HepG2 (cell line): ENCODE measurements around the gene OPA3. TPM values are rescaled to one million over a fixed set of nuclear protein-coding genes. Genes with fewer than 3 reads are reported as not detected.

Experiments used
- AGO2 ChIP-seq: fragments of 200-400 bp; formaldehyde crosslinking; optimal IDR thresholded peaks from 2 replicates; pipeline ENCODE3; 2017; ENCODE audit warnings: mild to moderate bottlenecking, low read depth, low read length, moderate library complexity
- ARNT2 ChIP-seq: sonication (generic); formaldehyde crosslinking; IDR thresholded peaks from 2 replicates; pipeline ENCODE4 v1.8.0; 2022; ENCODE audit warnings: mild to moderate bottlenecking, low read depth, missing genetic modification reagents, moderate library complexity
- BHLHE40 ChIP-seq: IDR thresholded peaks from 2 replicates; pipeline ENCODE4 v1.6.1; 2011; ENCODE audit warnings: low read length, improper control_type of control experiment
- CREBL2 ChIP-seq: sonication (generic); formaldehyde crosslinking; IDR thresholded peaks from 2 replicates; pipeline ENCODE4 v1.8.1; 2023; ENCODE audit warnings: missing genetic modification reagents, mild to moderate bottlenecking, borderline replicate concordance
- ESRRA ChIP-seq: sonication (generic); formaldehyde crosslinking; IDR thresholded peaks from 2 replicates; pipeline ENCODE4 v1.5.1; 2020; ENCODE audit warnings: mild to moderate bottlenecking, low read depth, missing genetic modification reagents
- EZH2 ChIP-seq: conservative IDR thresholded peaks from 2 replicates; pipeline ENCODE4 v1.6.1; 2012; ENCODE audit warnings: mild to moderate bottlenecking, low read depth, low read length, moderate library complexity
- FOXM1 ChIP-seq: sonication (generic); formaldehyde crosslinking; IDR thresholded peaks from 2 replicates; pipeline ENCODE4 v1.5.0; 2020; ENCODE audit warnings: missing genetic modification reagents
- GTF2F1 ChIP-seq: fragments of 150-350 bp; IDR thresholded peaks from 2 replicates; pipeline ENCODE4 v1.6.1; 2014; ENCODE audit warnings: low read length
- MAFG ChIP-seq: sonication (generic); formaldehyde crosslinking; IDR thresholded peaks from 2 replicates; pipeline ENCODE4 v1.5.1; 2020; ENCODE audit warnings: mild to moderate bottlenecking, missing genetic modification reagents
- RARG ChIP-seq: sonication (generic); formaldehyde crosslinking; IDR thresholded peaks from 2 replicates; pipeline ENCODE4 v1.4.0; 2020; ENCODE audit warnings: low read depth, mild to moderate bottlenecking, missing genetic modification reagents
- RNF219 ChIP-seq: sonication (generic); formaldehyde crosslinking; IDR thresholded peaks from 2 replicates; pipeline ENCODE4 v1.5.0; 2020; ENCODE audit warnings: mild to moderate bottlenecking, missing genetic modification reagents
- SALL1 ChIP-seq: sonication (generic); formaldehyde crosslinking; IDR thresholded peaks from 2 replicates; pipeline ENCODE4 v1.8.0; 2022; ENCODE audit warnings: mild to moderate bottlenecking, missing genetic modification reagents
- SNAI1 ChIP-seq: sonication (generic); formaldehyde crosslinking; IDR thresholded peaks from 2 replicates; pipeline ENCODE4 v1.5.0; 2020; ENCODE audit warnings: mild to moderate bottlenecking, missing genetic modification reagents, borderline replicate concordance
- SSRP1 ChIP-seq: IDR thresholded peaks from 2 replicates; pipeline ENCODE4 v1.6.1; 2016; ENCODE audit warnings: control low read depth
- TBL1XR1 ChIP-seq: fragments of 150-350 bp; IDR thresholded peaks from 2 replicates; pipeline ENCODE4 v1.6.1; 2014; ENCODE audit warnings: borderline replicate concordance, low read length; ENCODE audit not compliant: partially characterized antibody
- TEF ChIP-seq: sonication (generic); formaldehyde crosslinking; IDR thresholded peaks from 2 replicates; pipeline ENCODE4 v1.5.0; 2020; ENCODE audit warnings: missing genetic modification reagents
- TGIF2 ChIP-seq: IDR thresholded peaks from 2 replicates; pipeline ENCODE4 v1.6.1; 2016; ENCODE audit warnings: control low read depth, missing compliant biosample characterization
- ZBTB10 ChIP-seq: sonication (generic); formaldehyde crosslinking; IDR thresholded peaks from 2 replicates; pipeline ENCODE4 v1.4.0; 2020; ENCODE audit warnings: missing genetic modification reagents, borderline replicate concordance
- ZNF124 ChIP-seq: sonication (generic); formaldehyde crosslinking; IDR thresholded peaks from 2 replicates; pipeline ENCODE4 v1.4.0; 2020; ENCODE audit warnings: missing genetic modification reagents
- ZNF136 ChIP-seq: sonication (generic); formaldehyde crosslinking; IDR thresholded peaks from 2 replicates; pipeline ENCODE4 v1.8.1; 2022; ENCODE audit warnings: low read depth, mild to moderate bottlenecking, moderate library complexity, missing genetic modification reagents
- ZNF292 ChIP-seq: sonication (generic); formaldehyde crosslinking; IDR thresholded peaks from 2 replicates; pipeline ENCODE4 v1.8.1; 2022; ENCODE audit warnings: mild to moderate bottlenecking, low read depth, missing genetic modification reagents, borderline replicate concordance
- ZNF33B ChIP-seq: sonication (generic); formaldehyde crosslinking; IDR thresholded peaks from 2 replicates; pipeline ENCODE4 v1.5.1; 2020; ENCODE audit warnings: mild to moderate bottlenecking, missing genetic modification reagents
- ZNF343 ChIP-seq: sonication (generic); formaldehyde crosslinking; IDR thresholded peaks from 2 replicates; pipeline ENCODE4 v1.4.0; 2020; ENCODE audit warnings: mild to moderate bottlenecking, missing genetic modification reagents
- ZNF670 ChIP-seq: sonication (generic); formaldehyde crosslinking; IDR thresholded peaks from 2 replicates; pipeline ENCODE4 v1.8.0; 2022; ENCODE audit warnings: mild to moderate bottlenecking, missing genetic modification reagents, borderline replicate concordance
- ZNF780A ChIP-seq: sonication (generic); formaldehyde crosslinking; IDR thresholded peaks from 2 replicates; pipeline ENCODE4 v1.8.0; 2022; ENCODE audit warnings: mild to moderate bottlenecking, missing genetic modification reagents, moderate library complexity
- ZNF879 ChIP-seq: sonication (generic); formaldehyde crosslinking; IDR thresholded peaks from 2 replicates; pipeline ENCODE4 v1.8.1; 2023; ENCODE audit warnings: missing genetic modification reagents
- polyA plus RNA-seq, 8 experiments: library from polyadenylated mRNA; depleted of rRNA in 3 of 8; stranded (reverse) in 7 of 8; unstranded in 1 of 8; fragments of >200 nt; fragmentation: Illumina TruSeq in 4 of 8; extraction: Trizol in 4 of 8; gene quantifications; 2 replicates each; pipeline versions ENCODE4 v1.2.1 to v1.2.3, GENCODE V29; 2011 to 2016; ENCODE audit warnings: low read depth in 4 of 8, missing spikeins in 1 of 8, mixed read lengths in 1 of 8; ENCODE audit not compliant: insufficient read depth in 1 of 8
- total RNA-seq, 5 experiments: library from RNA; depleted of rRNA; stranded (reverse); fragments of >200 nt; fragmentation: Illumina TruSeq; extraction: Trizol; gene quantifications; 2 replicates each; pipeline ENCODE4 v1.2.3, GENCODE V29; 2016; ENCODE audit warnings: low read depth in 1 of 5

Gene OPA3
- total and polyA plus RNA-seq, 2 of the 13 experiments (the other 11 are each of a cell fraction or from before 2014, with no cell fraction given) = 8.3 to 17.7 TPM

DNA sequence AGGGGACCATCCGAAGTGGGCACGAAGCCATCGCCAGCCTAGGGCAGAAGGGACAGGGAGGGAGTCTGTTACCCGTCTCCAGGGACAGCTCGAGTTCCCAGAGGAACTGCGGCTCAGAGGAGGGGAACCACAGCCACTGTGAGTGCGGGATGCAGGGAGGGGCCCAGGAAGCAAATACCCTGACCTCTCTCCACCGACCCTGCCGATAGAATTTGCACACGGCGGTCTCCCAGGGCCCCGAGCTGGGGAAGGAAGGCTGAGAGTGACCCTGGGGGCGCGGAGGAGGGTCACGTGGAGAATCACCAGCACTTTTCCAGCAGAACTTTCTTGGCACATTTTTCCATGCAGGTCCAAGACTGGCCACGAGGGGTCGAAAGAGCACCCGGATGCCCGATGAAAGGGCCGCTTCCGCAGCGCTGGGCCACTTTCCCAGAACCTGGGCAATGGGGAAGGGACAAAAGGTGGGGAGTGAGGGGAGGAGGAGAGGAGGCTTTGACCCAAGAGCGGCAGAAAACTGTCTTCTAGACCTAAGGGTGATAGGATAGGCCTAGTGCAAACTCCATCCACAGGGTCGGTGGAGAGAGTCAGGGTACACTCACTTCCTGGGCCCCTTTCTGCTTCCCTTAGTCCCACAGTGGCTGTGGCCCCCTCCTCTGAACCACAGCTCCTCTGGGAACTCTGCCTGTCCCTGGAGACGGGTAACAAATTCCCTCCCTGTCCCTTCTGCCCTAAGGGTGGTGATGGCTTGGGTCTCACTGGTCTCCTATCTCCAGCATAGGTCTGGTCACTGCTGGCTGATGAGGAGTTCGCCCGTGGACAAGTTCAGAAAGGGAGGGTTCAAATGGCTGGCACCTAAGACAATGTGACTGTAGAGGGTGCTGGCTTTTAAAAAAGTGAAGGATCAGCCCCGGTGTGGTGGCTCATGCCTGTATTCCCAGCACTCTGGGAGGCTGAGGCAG lies 22.7 kb upstream of the OPA3 start (continued):
- TF ChIP-seq CREBL2 (CRISPR knock-in tag) = no peak
- TF ChIP-seq SNAI1 (CRISPR knock-in tag) = no peak
- no peak for TF ChIP-seq ZNF670 (CRISPR knock-in tag)
- no peak for TF ChIP-seq ZNF124 (CRISPR knock-in tag)
- no peak for TF ChIP-seq MAFG (CRISPR knock-in tag)
- TF ChIP-seq ZNF292 = no peak
- no peak for TF ChIP-seq ZBTB10 (CRISPR knock-in tag)
- TF ChIP-seq ZNF136 (CRISPR knock-in tag) = no peak
- no peak for TF ChIP-seq ZNF780A
- no peak for TF ChIP-seq ARNT2 (CRISPR knock-in tag)
- TF ChIP-seq BHLHE40 = 0 out of 2 replicates have a peak, but pooled peaks have one; percentile 11
- TF ChIP-seq TGIF2 (CRISPR knock-in tag) = no peak
- no peak for TF ChIP-seq EZH2
- no peak for TF ChIP-seq ZNF343 (CRISPR knock-in tag)
- no peak for TF ChIP-seq ZNF879 (CRISPR knock-in tag)
- no peak for TF ChIP-seq FOXM1 (CRISPR knock-in tag)
- TF ChIP-seq TBL1XR1 = no peak
- TF ChIP-seq TEF (CRISPR knock-in tag) = no peak
- no peak for TF ChIP-seq RARG (CRISPR knock-in tag)
- no peak for TF ChIP-seq GTF2F1
- no peak for TF ChIP-seq ZNF33B (CRISPR knock-in tag)
- TF ChIP-seq SSRP1 (CRISPR knock-in tag) = no peak
- peak; percentile 71 for TF ChIP-seq SALL1
- no peak for TF ChIP-seq AGO2
- TF ChIP-seq RNF219 (CRISPR knock-in tag) = no peak
- no peak for TF ChIP-seq ESRRA (CRISPR knock-in tag)
